ENCODE results near the gene GCSH. TPM values are rescaled to one million over a fixed set of nuclear protein-coding genes. Genes with fewer than 3 reads are reported as not detected.
"Not testable (repeated sequence)": the region's sequence is repeated elsewhere in the genome, so short reads cannot be mapped to it uniquely, and the experiment has no call there.

The GCSH gene
- polyA plus RNA-seq, 3 donors = 0.77 to 2.0 (median 1.0) TPM

- Histone ChIP-seq H2AFZ (ENCODE audit: insufficient read depth, low read depth, low read length, poor library complexity, severe bottlenecking) (no peak overlapping the region), H3K4me2 (replicated peaks; ENCODE audit: extremely low read depth, low read length, poor library complexity, severe bottlenecking) (no peak overlapping the region), H3K27ac (ENCODE audit: low read depth in 1 of 2, low read length in 2 of 2) (no peak overlapping the region), H3K9me3 (replicated peaks in 1 of 2; ENCODE audit: control insufficient read depth in 1 of 2, insufficient read depth in 1 of 2, low read length in 2 of 2) (no peaks in the 10 kb centered on the region), H3K4me3 (replicated peaks in 1 of 3; ENCODE audit: low read depth in 2 of 3, low read length in 3 of 3) (no peak overlapping the region), H3K27me3 (ENCODE audit: control insufficient read depth in 2 of 2, insufficient read depth in 2 of 2, low read length in 2 of 2) (no peaks in the 10 kb centered on the region), H3K4me1 (ENCODE audit: control insufficient read depth in 1 of 2, insufficient read depth in 2 of 2, low read length in 2 of 2) (no peaks in the 10 kb centered on the region), H3K36me3 (replicated peaks in 1 of 2; ENCODE audit: control insufficient read depth in 1 of 2, insufficient read depth in 2 of 2, low read length in 2 of 2) (no peaks in the 10 kb centered on the region), H3K9ac (ENCODE audit: insufficient read depth, low read length, poor library complexity, severe bottlenecking) (no peak overlapping the region), H3K79me2 (ENCODE audit: insufficient read depth, low read length) (no peaks in the 10 kb centered on the region), H4K20me1 (ENCODE audit: insufficient read depth, low read length) (no peaks in the 10 kb centered on the region)
- TF ChIP-seq CTCF (IDR thresholded peaks at IDR 0.05) = no peak
- Mint-ChIP-seq H3K36me3 (no peaks in the 10 kb centered on the region), H3K9me3 (peaks cover 0 to 3% (median 0%) of the 10 kb centered on the region in 7 donors), H3K27ac (no peak overlapping the region), H3K27me3 (ENCODE audit: low read depth in 3 of 3) (peaks cover 8 to 16% (median 8%) of the 10 kb centered on the region in 3 donors), H3K4me3 (no peak overlapping the region), H3K4me1 (no peaks in the 10 kb centered on the region)
- WGBS (ENCODE audit: insufficient coverage) = 89% methylated on average over 2 of the region's 4 CpGs
- no peak for DNase-seq
- intact Hi-C loops (cut with micrococcal nuclease) = no loop called here
Measured at GRCh38 chr16:81112453-81112852, 16.3 kb upstream of the GCSH start.

GRCh38 chr16:81109274-81109673 lies 13.1 kb upstream of the GCSH start:
- H2AFZ ChIP-seq (ENCODE audit: insufficient read depth, low read depth, low read length, poor library complexity, severe bottlenecking); H3K4me2 ChIP-seq (replicated peaks; ENCODE audit: extremely low read depth, low read length, poor library complexity, severe bottlenecking); H3K36me3 ChIP-seq (replicated peaks in 1 of 2; ENCODE audit: control insufficient read depth in 1 of 2, insufficient read depth in 2 of 2, low read length in 2 of 2); H3K27ac Mint-ChIP-seq; H3K4me3 ChIP-seq (replicated peaks in 1 of 3; ENCODE audit: low read depth in 2 of 3, low read length in 3 of 3); H3K36me3 Mint-ChIP-seq; H3K4me3 Mint-ChIP-seq; intact Hi-C loops (cut with micrococcal nuclease); H3K9me3 ChIP-seq (replicated peaks in 1 of 2; ENCODE audit: control insufficient read depth in 1 of 2, insufficient read depth in 1 of 2, low read length in 2 of 2); H3K79me2 ChIP-seq (ENCODE audit: insufficient read depth, low read length); H4K20me1 ChIP-seq (ENCODE audit: insufficient read depth, low read length); H3K4me1 ChIP-seq (ENCODE audit: control insufficient read depth in 1 of 2, insufficient read depth in 2 of 2, low read length in 2 of 2); H3K4me1 Mint-ChIP-seq; DNase-seq; H3K9me3 Mint-ChIP-seq; H3K9ac ChIP-seq (ENCODE audit: insufficient read depth, low read length, poor library complexity, severe bottlenecking); H3K27ac ChIP-seq (ENCODE audit: low read depth in 1 of 2, low read length in 2 of 2); H3K27me3 ChIP-seq (ENCODE audit: control insufficient read depth in 2 of 2, insufficient read depth in 2 of 2, low read length in 2 of 2): not testable (repeated sequence)
- peaks cover 6 to 10% (median 8%) of the 10 kb centered on the region in 3 donors for H3K27me3 Mint-ChIP-seq (ENCODE audit: low read depth in 3 of 3)
- WGBS (ENCODE audit: insufficient coverage) = 100% methylated on average over 6 of the region's 6 CpGs

All from CD14-positive monocyte (primary cell).